Naive B cell (primary cell): ENCODE measurements around the gene TSPAN9. TPM values are rescaled to one million over a fixed set of nuclear protein-coding genes. Genes with fewer than 3 reads are reported as not detected.
A peak's percentile ranks its signal among the peaks of the same experiment; 100 is the strongest.

Experiments
- ATAC-seq, 2 donors: fragments of 150-1000 bp; cut with Tn5 transposase; 2 replicates each; pipeline ENCODE4 v1.10.0; 2021; ENCODE audit warnings: low read depth in 2 of 2, mild to moderate bottlenecking in 2 of 2, moderate library complexity in 2 of 2
- DNase-seq: peaks from one replicate; pipeline ENCODE4 v3.0.0; 2022
- H3K27ac Mint-ChIP-seq, 6 donors: one replicate each; pipeline ENCODE4 v1.8.0; 2020 to 2022; ENCODE audit warnings: mild to moderate bottlenecking in 6 of 6, mixed read lengths in 6 of 6, moderate library complexity in 5 of 6, inconsistent platforms in 2 of 6
- H3K27me3 Mint-ChIP-seq, 3 donors: one replicate each; pipeline ENCODE4 v1.8.0; 2021 to 2022; ENCODE audit warnings: mixed read lengths in 3 of 3, mild to moderate bottlenecking in 1 of 3
- H3K36me3 Mint-ChIP-seq, 2 donors: one replicate each; pipeline ENCODE4 v1.8.0; 2020 to 2022; ENCODE audit warnings: mixed read lengths in 2 of 2, inconsistent platforms in 1 of 2, mild to moderate bottlenecking in 1 of 2
- H3K4me1 Mint-ChIP-seq, 3 donors: one replicate each; pipeline ENCODE4 v1.8.0; 2020 to 2022; ENCODE audit warnings: mixed read lengths in 3 of 3, inconsistent platforms in 1 of 3, mild to moderate bottlenecking in 1 of 3, moderate library complexity in 1 of 3
- H3K4me3 Mint-ChIP-seq, 8 donors: one replicate each; pipeline ENCODE4 v1.8.0; 2020 to 2022; ENCODE audit warnings: mild to moderate bottlenecking in 8 of 8, mixed read lengths in 8 of 8, moderate library complexity in 8 of 8, inconsistent platforms in 2 of 8
- H3K9me3 Mint-ChIP-seq, 7 donors: one replicate each; pipeline ENCODE4 v1.8.0; 2020 to 2022; ENCODE audit warnings: mixed read lengths in 7 of 7, mild to moderate bottlenecking in 5 of 7, inconsistent platforms in 2 of 7, moderate library complexity in 1 of 7
- polyA plus RNA-seq, 6 donors: library from polyadenylated mRNA; unstranded; fragments of 300-500 nt; fragmentation: Illumina TruSeq; gene quantifications; one replicate each; pipeline ENCODE4 v1.2.3, GENCODE V29; 2021; ENCODE audit warnings: low read depth in 6 of 6

Gene TSPAN9
- polyA plus RNA-seq, 6 donors from 2014 or later = 0.26 to 0.49 (median 0.41) TPM; not detected in 2

GRCh38 chr12:3285570-3285969 is 208.4 kb downstream of the TSPAN9 start:
- Mint-ChIP-seq H3K36me3 (no peaks in the 10 kb centered on the region), H3K4me3 (peak overlapping the region in 2 of 8 donors; percentile 35 to 42), H3K27ac (no peak overlapping the region), H3K27me3 (peaks cover 0 to 33% (median 21%) of the 10 kb centered on the region in 3 donors), H3K9me3 (peaks cover 0 to 4% (median 0%) of the 10 kb centered on the region in 7 donors), H3K4me1 (peaks cover 0 to 9% (median 8%) of the 10 kb centered on the region in 3 donors)
- DNase-seq (no peak), ATAC-seq (no peak)

- peaks cover 0 to 42% (median 38%) of the 10 kb centered on the region in 3 donors for H3K27me3 Mint-ChIP-seq
- no peak overlapping the region for H3K4me3 Mint-ChIP-seq
- H3K4me1 Mint-ChIP-seq = no peaks in the 10 kb centered on the region
- ATAC-seq (no peak), DNase-seq (no peak)
- no peak overlapping the region for H3K27ac Mint-ChIP-seq
- H3K36me3 Mint-ChIP-seq = no peaks in the 10 kb centered on the region
- no peaks in the 10 kb centered on the region for H3K9me3 Mint-ChIP-seq
These were observed 211.5 kb downstream of the TSPAN9 start for GRCh38 chr12:3288690-3289089.

- Mint-ChIP-seq H3K9me3 (no peaks in the 10 kb centered on the region), H3K4me3 (no peak overlapping the region), H3K4me1 (no peaks in the 10 kb centered on the region), H3K27ac (no peak overlapping the region), H3K36me3 (no peaks in the 10 kb centered on the region), H3K27me3 (peaks cover 0 to 34% (median 31%) of the 10 kb centered on the region in 3 donors)
- no peak for DNase-seq
- ATAC-seq = no peak
These were observed 212.5 kb downstream of the TSPAN9 start for GRCh38 chr12:3289702-3290101.

GRCh38 chr12:3291939-3292338 is 214.8 kb downstream of the TSPAN9 start:
- Mint-ChIP-seq H3K4me1 (no peaks in the 10 kb centered on the region), H3K36me3 (no peaks in the 10 kb centered on the region), H3K27ac (no peak overlapping the region), H3K27me3 (peaks cover 0 to 49% (median 45%) of the 10 kb centered on the region in 3 donors), H3K9me3 (no peaks in the 10 kb centered on the region), H3K4me3 (no peak overlapping the region)
- ATAC-seq (no peak), DNase-seq (no peak)

GRCh38 chr12:3292677-3293412 is 215.7 kb downstream of the TSPAN9 start:
- DNase-seq = no peak
- peaks cover 0 to 49% (median 49%) of the 10 kb centered on the region in 3 donors for H3K27me3 Mint-ChIP-seq
- no peak for ATAC-seq
- no peak overlapping the region for H3K27ac Mint-ChIP-seq
- no peaks in the 10 kb centered on the region for H3K4me1 Mint-ChIP-seq
- H3K4me3 Mint-ChIP-seq = peak overlapping the region in 2 of 8 donors; percentile 73 to 80
- no peaks in the 10 kb centered on the region for H3K36me3 Mint-ChIP-seq
- no peaks in the 10 kb centered on the region for H3K9me3 Mint-ChIP-seq

GRCh38 chr12:3293446-3294161 is 216.4 kb downstream of the TSPAN9 start:
- H3K27me3 Mint-ChIP-seq = peaks cover 0 to 52% (median 42%) of the 10 kb centered on the region in 3 donors
- H3K4me3 Mint-ChIP-seq = no peak overlapping the region
- ATAC-seq (no peak), DNase-seq (no peak)
- H3K36me3 Mint-ChIP-seq = no peaks in the 10 kb centered on the region
- H3K4me1 Mint-ChIP-seq = no peaks in the 10 kb centered on the region
- H3K27ac Mint-ChIP-seq = peak overlapping the region in 1 of 6 donors; percentile 39
- no peaks in the 10 kb centered on the region for H3K9me3 Mint-ChIP-seq

GRCh38 chr12:3294481-3294911 is 217.3 kb downstream of the TSPAN9 start:
- no peak overlapping the region for H3K4me3 Mint-ChIP-seq
- peaks cover 0 to 59% (median 43%) of the 10 kb centered on the region in 3 donors for H3K27me3 Mint-ChIP-seq
- peaks cover 0 to under 1% (median 0%) of the 10 kb centered on the region in 3 donors for H3K4me1 Mint-ChIP-seq
- no peak overlapping the region for H3K27ac Mint-ChIP-seq
- DNase-seq = no peak
- H3K36me3 Mint-ChIP-seq = no peaks in the 10 kb centered on the region
- no peak for ATAC-seq
- H3K9me3 Mint-ChIP-seq = no peaks in the 10 kb centered on the region

GRCh38 chr12:3295225-3295624 is 218.0 kb downstream of the TSPAN9 start:
- Mint-ChIP-seq H3K27me3 (peaks cover 3 to 65% (median 43%) of the 10 kb centered on the region in 3 donors), H3K36me3 (no peaks in the 10 kb centered on the region), H3K4me3 (no peak overlapping the region), H3K9me3 (no peaks in the 10 kb centered on the region), H3K27ac (no peak overlapping the region), H3K4me1 (peaks cover 6 to 8% (median 7%) of the 10 kb centered on the region in 3 donors)
- no peak for ATAC-seq
- no peak for DNase-seq

- Mint-ChIP-seq H3K36me3 (no peaks in the 10 kb centered on the region), H3K9me3 (no peaks in the 10 kb centered on the region), H3K27ac (no peak overlapping the region), H3K4me1 (peaks cover 11 to 14% (median 13%) of the 10 kb centered on the region in 3 donors), H3K27me3 (peaks cover 4 to 71% (median 43%) of the 10 kb centered on the region in 3 donors), H3K4me3 (no peak overlapping the region)
- ATAC-seq (no peak), DNase-seq (no peak)
These were observed 218.6 kb downstream of the TSPAN9 start for GRCh38 chr12:3295646-3296408.

- Mint-ChIP-seq H3K9me3 (no peaks in the 10 kb centered on the region), H3K4me1 (peaks cover 11 to 16% (median 13%) of the 10 kb centered on the region in 3 donors), H3K36me3 (no peaks in the 10 kb centered on the region), H3K27me3 (peaks cover 4 to 73% (median 43%) of the 10 kb centered on the region in 3 donors), H3K4me3 (no peak overlapping the region), H3K27ac (no peak overlapping the region)
- ATAC-seq (no peak), DNase-seq (no peak)
These were observed 219.2 kb downstream of the TSPAN9 start for GRCh38 chr12:3296409-3296701.

- Mint-ChIP-seq H3K4me3 (no peak overlapping the region), H3K9me3 (no peaks in the 10 kb centered on the region), H3K27ac (peak overlapping the region in 1 of 6 donors; percentile 61), H3K4me1 (peaks cover 11 to 16% (median 13%) of the 10 kb centered on the region in 3 donors), H3K27me3 (peaks cover 4 to 76% (median 41%) of the 10 kb centered on the region in 3 donors), H3K36me3 (no peaks in the 10 kb centered on the region)
- ATAC-seq (no peak), DNase-seq (no peak)
These were observed 221.4 kb downstream of the TSPAN9 start for GRCh38 chr12:3298603-3299002.

- ATAC-seq = peak; percentile 95 to 96
- Mint-ChIP-seq H3K9me3 (no peaks in the 10 kb centered on the region), H3K4me3 (peak overlapping the region; percentile 39 to 89 (median 72)), H3K27me3 (peaks cover 8 to 80% (median 55%) of the 10 kb centered on the region in 3 donors), H3K36me3 (no peaks in the 10 kb centered on the region), H3K4me1 (peaks cover 11 to 16% (median 13%) of the 10 kb centered on the region in 3 donors), H3K27ac (peak overlapping the region; percentile 56 to 95 (median 87))
- peak; percentile 74 for DNase-seq
These were observed 223.0 kb downstream of the TSPAN9 start for GRCh38 chr12:3299929-3300832.
